IMR-90 (cell line): ENCODE results near the gene SCAMP4.

ENCODE experiments used
- CEBPB ChIP-seq: IDR thresholded peaks from 2 replicates; pipeline ENCODE4 v1.6.1; 2012; ENCODE audit warnings: low read depth, low read length, improper control_type of control experiment
- CTCF ChIP-seq: conservative IDR thresholded peaks from 2 replicates; pipeline ENCODE4 v1.5.1; 2012; ENCODE audit warnings: mild to moderate bottlenecking, low read depth, low read length, improper control_type of control experiment
- MAZ ChIP-seq: IDR thresholded peaks from 2 replicates; pipeline ENCODE4 v1.6.1; 2012; ENCODE audit warnings: low read depth, mild to moderate bottlenecking, low read length, improper control_type of control experiment, moderate library complexity, borderline replicate concordance
- MXI1 ChIP-seq: IDR thresholded peaks from 2 replicates; pipeline ENCODE4 v1.6.1; 2012; ENCODE audit warnings: low read depth, mild to moderate bottlenecking, low read length, moderate library complexity, borderline replicate concordance
- NFE2L2 ChIP-seq: fragments of 150-350 bp; IDR thresholded peaks from 2 replicates; pipeline ENCODE4 v1.6.1; 2016; ENCODE audit warnings: low read depth, mild to moderate bottlenecking, low read length
- POLR2A ChIP-seq: IDR thresholded peaks from 2 replicates; pipeline ENCODE4 v1.6.1; 2012; ENCODE audit warnings: mild to moderate bottlenecking, low read depth, low read length
- RAD21 ChIP-seq: IDR thresholded peaks from 2 replicates; pipeline ENCODE4 v1.6.1; 2012; ENCODE audit warnings: low read length, improper control_type of control experiment
- RCOR1 ChIP-seq: IDR thresholded peaks from 2 replicates; pipeline ENCODE4 v1.6.1; 2012; ENCODE audit warnings: mild to moderate bottlenecking, low read length, improper control_type of control experiment; ENCODE audit not compliant: insufficient replicate concordance
- USF2 ChIP-seq: fragments of 150-350 bp; IDR thresholded peaks from 2 replicates; pipeline ENCODE4 v1.6.1; 2017; ENCODE audit warnings: mild to moderate bottlenecking, antibody characterized with exemption, low read length, low read depth

GRCh38 chr19:1936916-1937610 is 31.9 kb downstream of the SCAMP4 start:
- TF ChIP-seq CTCF (no peak), CEBPB (no peak), NFE2L2 (no peak), RCOR1 (no peak), RAD21 (no peak), MAZ (no peak), USF2 (no peak), MXI1 (no peak), POLR2A (no peak)
